ENCODE measurements around the gene CLDND2. TPM values are rescaled to one million over a fixed set of nuclear protein-coding genes. Genes with fewer than 3 reads are reported as not detected.
"Not testable (repeated sequence)": the region's sequence is repeated elsewhere in the genome, so short reads cannot be mapped to it uniquely, and the experiment has no call there.

The CLDND2 gene
- 0.44 TPM for total RNA-seq
- polyA plus RNA-seq (ENCODE audit: insufficient read depth in 1 of 8, insufficient read length in 8 of 8, low replicate concordance in 1 of 8), result 1 to 10 TPM in 4 of 8 donors, under 1 TPM in 4; 0.46 to 1.7 (median 1.0) TPM
- long read RNA-seq, donor 1, result 0 reads
- long read RNA-seq, donor 2, result 0 reads
- long read RNA-seq, donor 3, result 0 reads
- long read RNA-seq, donor 4, result 0 reads
- long read RNA-seq, donor 5, result 0 reads
- long read RNA-seq, donor 6, result 0 reads
- long read RNA-seq, donor 7, result 0 reads
- long read RNA-seq, donor 8, result 0 reads
- long read RNA-seq, donor 9, result 0 reads
- long read RNA-seq, donor 10, result 0 reads
- long read RNA-seq, donor 11, result 0 reads

- H3K27me3 ChIP-seq (ENCODE audit: control insufficient read depth, insufficient read depth, low read length), result no peaks in the 10 kb centered on the region
- WGBS (ENCODE audit: insufficient coverage), result 33% methylated on average over 12 of the region's 23 CpGs
Observed at GRCh38 chr19:51368366-51369282, at the start of gene CLDND2. TSS of gene CLDND2 (minus strand) at chr19:51369003. CDS start at chr19:51368577, 426 bp downstream.

GRCh38 chr19:51417810-51418157 is 49.0 kb upstream of the CLDND2 start:
- no peak overlapping the region for H3K27ac ChIP-seq (ENCODE audit: low read length)
- peaks cover 3% of the 10 kb centered on the region for H3K27me3 ChIP-seq (ENCODE audit: control insufficient read depth, insufficient read depth, low read length)
- DNase-seq, result no peak
- no peaks in the 10 kb centered on the region for H3K9me3 ChIP-seq (replicated peaks; ENCODE audit: control insufficient read depth, low read depth, low read length)
- H3K36me3 ChIP-seq (ENCODE audit: control insufficient read depth, insufficient read depth, low read length), result no peaks in the 10 kb centered on the region
- H3K4me1 ChIP-seq (ENCODE audit: control insufficient read depth, insufficient read depth, low read length), result no peaks in the 10 kb centered on the region
- no peak overlapping the region for H3K4me3 ChIP-seq (ENCODE audit: low read length)
- 60% methylated on average over 1 of the region's 3 CpGs for WGBS (ENCODE audit: insufficient coverage)

More at GRCh38 chr19:51368366-51369282, at the start of gene CLDND2:
- Histone ChIP-seq H3K36me3 (ENCODE audit: control insufficient read depth, insufficient read depth, low read length) (no peaks in the 10 kb centered on the region), H3K27ac (ENCODE audit: low read length) (peak within 1 kb of the TSS; percentile 99), H3K4me1 (ENCODE audit: control insufficient read depth, insufficient read depth, low read length) (peaks cover 24% of the 10 kb centered on the region), H3K4me3 (ENCODE audit: low read length) (peak within 1 kb of the TSS; percentile 85), H3K9me3 (replicated peaks; ENCODE audit: control insufficient read depth, low read depth, low read length) (no peaks in the 10 kb centered on the region)
- DNase-seq, result peak; percentile 30

- peak; percentile 56 for DNase-seq
- no peaks in the 10 kb centered on the region for H3K9me3 ChIP-seq (replicated peaks; ENCODE audit: control insufficient read depth, low read depth, low read length)
- no peaks in the 10 kb centered on the region for H3K4me1 ChIP-seq (ENCODE audit: control insufficient read depth, insufficient read depth, low read length)
- peak within 1 kb of the TSS; percentile 13 for H3K27ac ChIP-seq (ENCODE audit: low read length)
- no peaks in the 10 kb centered on the region for H3K36me3 ChIP-seq (ENCODE audit: control insufficient read depth, insufficient read depth, low read length)
- H3K27me3 ChIP-seq (ENCODE audit: control insufficient read depth, insufficient read depth, low read length), result peaks cover 3% of the 10 kb centered on the region
- H3K4me3 ChIP-seq (ENCODE audit: low read length), result no peak within 1 kb of the TSS
- WGBS (ENCODE audit: insufficient coverage), result 40% methylated on average over 17 of the region's 21 CpGs
Observed at GRCh38 chr19:51417107-51417809, 48.5 kb upstream of the CLDND2 start, which contains the start of gene SIGLEC10. TSS of gene SIGLEC10 (minus strand) at chr19:51417642. CDS start at chr19:51417581, 61 bp downstream.

- WGBS (ENCODE audit: insufficient coverage), result 75% methylated on average over 3 of the region's 15 CpGs
- not testable (repeated sequence) for H3K4me1 ChIP-seq (ENCODE audit: control insufficient read depth, insufficient read depth, low read length); H3K4me3 ChIP-seq (ENCODE audit: low read length); H3K9me3 ChIP-seq (replicated peaks; ENCODE audit: control insufficient read depth, low read depth, low read length); DNase-seq; H3K27me3 ChIP-seq (ENCODE audit: control insufficient read depth, insufficient read depth, low read length); H3K27ac ChIP-seq (ENCODE audit: low read length); H3K36me3 ChIP-seq (ENCODE audit: control insufficient read depth, insufficient read depth, low read length)
Observed at GRCh38 chr19:51416422-51416821, 47.6 kb upstream of the CLDND2 start.

GRCh38 chr19:51415187-51415586 is 46.4 kb upstream of the CLDND2 start:
- Histone ChIP-seq H3K27ac (ENCODE audit: low read length) (no peak overlapping the region), H3K36me3 (ENCODE audit: control insufficient read depth, insufficient read depth, low read length) (no peaks in the 10 kb centered on the region), H3K4me1 (ENCODE audit: control insufficient read depth, insufficient read depth, low read length) (no peaks in the 10 kb centered on the region), H3K4me3 (ENCODE audit: low read length) (no peak overlapping the region), H3K27me3 (ENCODE audit: control insufficient read depth, insufficient read depth, low read length) (no peaks in the 10 kb centered on the region), H3K9me3 (replicated peaks; ENCODE audit: control insufficient read depth, low read depth, low read length) (no peaks in the 10 kb centered on the region)
- DNase-seq, result no peak
- 76% methylated on average over 6 of the region's 12 CpGs for WGBS (ENCODE audit: insufficient coverage)

GRCh38 chr19:51410950-51411748 is 42.3 kb upstream of the CLDND2 start:
- no peak overlapping the region for H3K27ac ChIP-seq (ENCODE audit: low read length)
- DNase-seq, result no peak
- no peaks in the 10 kb centered on the region for H3K36me3 ChIP-seq (ENCODE audit: control insufficient read depth, insufficient read depth, low read length)
- H3K27me3 ChIP-seq (ENCODE audit: control insufficient read depth, insufficient read depth, low read length), result no peaks in the 10 kb centered on the region
- 90% methylated on average over 10 of the region's 15 CpGs for WGBS (ENCODE audit: insufficient coverage)
- H3K9me3 ChIP-seq (replicated peaks; ENCODE audit: control insufficient read depth, low read depth, low read length), result no peaks in the 10 kb centered on the region
- no peaks in the 10 kb centered on the region for H3K4me1 ChIP-seq (ENCODE audit: control insufficient read depth, insufficient read depth, low read length)
- H3K4me3 ChIP-seq (ENCODE audit: low read length), result no peak overlapping the region

- peak; percentile 25 for DNase-seq
- 30% methylated on average over 6 of the region's 6 CpGs for WGBS (ENCODE audit: insufficient coverage)
- Histone ChIP-seq H3K9me3 (replicated peaks; ENCODE audit: control insufficient read depth, low read depth, low read length) (no peaks in the 10 kb centered on the region), H3K36me3 (ENCODE audit: control insufficient read depth, insufficient read depth, low read length) (no peaks in the 10 kb centered on the region), H3K27ac (ENCODE audit: low read length) (no peak overlapping the region), H3K4me1 (ENCODE audit: control insufficient read depth, insufficient read depth, low read length) (no peaks in the 10 kb centered on the region), H3K4me3 (ENCODE audit: low read length) (no peak overlapping the region), H3K27me3 (ENCODE audit: control insufficient read depth, insufficient read depth, low read length) (no peaks in the 10 kb centered on the region)
Observed at GRCh38 chr19:51407511-51408131, 38.8 kb upstream of the CLDND2 start.

- Histone ChIP-seq H3K4me1 (ENCODE audit: control insufficient read depth, insufficient read depth, low read length) (no peaks in the 10 kb centered on the region), H3K9me3 (replicated peaks; ENCODE audit: control insufficient read depth, low read depth, low read length) (peaks cover 6% of the 10 kb centered on the region), H3K27me3 (ENCODE audit: control insufficient read depth, insufficient read depth, low read length) (no peaks in the 10 kb centered on the region), H3K27ac (ENCODE audit: low read length) (no peak overlapping the region), H3K4me3 (ENCODE audit: low read length) (no peak overlapping the region), H3K36me3 (ENCODE audit: control insufficient read depth, insufficient read depth, low read length) (no peaks in the 10 kb centered on the region)
- DNase-seq, result no peak
- 87% methylated on average over 9 of the region's 9 CpGs for WGBS (ENCODE audit: insufficient coverage)
Observed at GRCh38 chr19:51402117-51402516, 33.3 kb upstream of the CLDND2 start.

- not testable (repeated sequence) for H3K27me3 ChIP-seq (ENCODE audit: control insufficient read depth, insufficient read depth, low read length); H3K4me3 ChIP-seq (ENCODE audit: low read length); H3K4me1 ChIP-seq (ENCODE audit: control insufficient read depth, insufficient read depth, low read length); H3K9me3 ChIP-seq (replicated peaks; ENCODE audit: control insufficient read depth, low read depth, low read length); H3K36me3 ChIP-seq (ENCODE audit: control insufficient read depth, insufficient read depth, low read length); H3K27ac ChIP-seq (ENCODE audit: low read length); DNase-seq
- 70% methylated on average over 3 of the region's 7 CpGs for WGBS (ENCODE audit: insufficient coverage)
Observed at GRCh38 chr19:51399936-51400335, 31.1 kb upstream of the CLDND2 start.
